ENCODE results near the gene KMO.

Gene KMO

DNA sequence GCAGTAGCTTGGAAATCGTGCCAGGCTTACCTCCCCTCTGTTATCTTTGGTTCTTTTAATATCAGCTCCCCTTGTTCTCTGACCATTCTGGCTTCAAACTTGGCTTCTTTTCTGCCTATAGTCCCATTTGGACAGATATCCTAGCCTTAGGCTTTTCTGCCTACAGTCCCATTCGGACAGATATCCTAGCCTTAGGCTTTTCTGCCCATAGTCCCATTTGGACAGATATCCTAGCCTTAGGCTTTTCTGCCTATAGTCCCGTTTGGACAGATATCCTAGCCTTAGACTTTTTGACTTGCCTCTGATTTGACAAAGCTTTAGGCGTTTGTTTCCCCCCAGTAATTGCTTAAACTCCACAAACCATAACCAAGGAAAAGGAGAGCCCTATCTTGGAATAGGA is 82.4 kb downstream of the KMO start:
- no peak for TF ChIP-seq POLR2AphosphoS5 (IDR thresholded peaks at IDR 0.05; ENCODE audit: low read depth)
- TF ChIP-seq REST (IDR thresholded peaks at IDR 0.05; ENCODE audit: insufficient replicate concordance, low read depth) = no peak
- no peak for TF ChIP-seq SPI1 (IDR thresholded peaks at IDR 0.05; ENCODE audit: borderline replicate concordance, low read depth)
- TF ChIP-seq, protein P1, sequence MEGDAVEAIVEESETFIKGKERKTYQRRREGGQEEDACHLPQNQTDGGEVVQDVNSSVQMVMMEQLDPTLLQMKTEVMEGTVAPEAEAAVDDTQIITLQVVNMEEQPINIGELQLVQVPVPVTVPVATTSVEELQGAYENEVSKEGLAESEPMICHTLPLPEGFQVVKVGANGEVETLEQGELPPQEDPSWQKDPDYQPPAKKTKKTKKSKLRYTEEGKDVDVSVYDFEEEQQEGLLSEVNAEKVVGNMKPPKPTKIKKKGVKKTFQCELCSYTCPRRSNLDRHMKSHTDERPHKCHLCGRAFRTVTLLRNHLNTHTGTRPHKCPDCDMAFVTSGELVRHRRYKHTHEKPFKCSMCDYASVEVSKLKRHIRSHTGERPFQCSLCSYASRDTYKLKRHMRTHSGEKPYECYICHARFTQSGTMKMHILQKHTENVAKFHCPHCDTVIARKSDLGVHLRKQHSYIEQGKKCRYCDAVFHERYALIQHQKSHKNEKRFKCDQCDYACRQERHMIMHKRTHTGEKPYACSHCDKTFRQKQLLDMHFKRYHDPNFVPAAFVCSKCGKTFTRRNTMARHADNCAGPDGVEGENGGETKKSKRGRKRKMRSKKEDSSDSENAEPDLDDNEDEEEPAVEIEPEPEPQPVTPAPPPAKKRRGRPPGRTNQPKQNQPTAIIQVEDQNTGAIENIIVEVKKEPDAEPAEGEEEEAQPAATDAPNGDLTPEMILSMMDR (IDR thresholded peaks at IDR 0.05; ENCODE audit: insufficient read depth, low read length) = no peak
- TF ChIP-seq GABPA (IDR thresholded peaks at IDR 0.05; ENCODE audit: low read depth) = no peak

DNA sequence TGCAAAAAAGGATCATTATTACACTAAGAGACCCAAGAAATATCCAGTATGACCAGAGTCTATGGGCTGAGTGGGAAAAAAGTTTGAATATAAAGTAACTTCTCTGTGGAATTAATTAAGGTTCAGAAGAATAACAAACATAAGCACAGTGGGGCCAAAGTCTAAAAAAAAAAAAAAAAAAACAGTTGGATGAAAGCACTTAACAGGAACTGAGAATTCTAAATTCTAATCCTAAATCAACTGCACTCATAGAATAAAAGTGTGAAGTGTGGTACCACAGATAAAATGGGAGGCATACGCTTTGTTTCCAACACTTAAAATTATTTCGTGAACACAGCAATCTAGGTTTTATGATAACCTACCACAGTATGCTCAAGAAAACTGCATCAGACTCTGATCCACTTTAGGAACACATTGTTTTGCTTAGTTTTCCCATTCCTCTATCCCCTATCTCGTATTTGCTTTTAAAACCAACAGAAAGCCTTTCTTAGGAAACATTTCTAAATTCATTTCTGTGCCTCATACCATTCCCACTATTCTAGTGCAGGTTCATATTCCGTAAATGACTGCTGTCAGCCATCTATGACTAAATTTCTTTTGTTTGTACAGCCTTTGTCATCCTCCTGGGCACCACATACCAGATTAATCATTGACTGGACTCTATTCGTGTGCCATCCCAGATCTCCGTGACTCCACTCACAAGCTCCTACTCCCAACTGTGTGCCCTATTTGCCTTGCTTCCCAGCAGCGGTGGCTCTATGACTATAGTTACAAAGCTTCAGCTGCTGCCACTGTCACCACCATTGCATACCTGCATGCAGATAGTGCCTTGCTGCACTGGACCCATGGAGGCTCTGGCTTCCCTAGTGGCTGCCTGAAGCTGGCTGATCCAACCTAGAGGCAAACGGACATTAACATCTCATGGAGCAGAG is 83.1 kb downstream of the KMO start:
- Histone ChIP-seq H3K27me3 (ENCODE audit: insufficient read depth, poor library complexity, severe bottlenecking) (no peaks in the 10 kb centered on the region), H3K27ac (replicated peaks) (no peak overlapping the region), H3K4me3 (replicated peaks; ENCODE audit: insufficient read depth, low read length) (no peak overlapping the region)
- TF ChIP-seq POLR2AphosphoS5 (IDR thresholded peaks at IDR 0.05; ENCODE audit: low read depth) (no peak), GABPA (IDR thresholded peaks at IDR 0.05; ENCODE audit: low read depth) (no peak), REST (IDR thresholded peaks at IDR 0.05; ENCODE audit: insufficient replicate concordance, low read depth) (no peak), SPI1 (IDR thresholded peaks at IDR 0.05; ENCODE audit: borderline replicate concordance, low read depth) (no peak)
- TF ChIP-seq, protein P1 (IDR thresholded peaks at IDR 0.05; ENCODE audit: insufficient read depth, low read length) = no peak
- DNase-seq (ENCODE audit: low read depth in 1 of 2, low spot score in 1 of 2) = no peak

More for the DNA sequence above, 82.4 kb downstream of the KMO start:
- Histone ChIP-seq H3K27me3 (ENCODE audit: insufficient read depth, poor library complexity, severe bottlenecking) (no peaks in the 10 kb centered on the region), H3K27ac (replicated peaks) (no peak overlapping the region), H3K4me3 (replicated peaks; ENCODE audit: insufficient read depth, low read length) (no peak overlapping the region)
- no peak for DNase-seq (ENCODE audit: low read depth in 1 of 2, low spot score in 1 of 2)

DNA sequence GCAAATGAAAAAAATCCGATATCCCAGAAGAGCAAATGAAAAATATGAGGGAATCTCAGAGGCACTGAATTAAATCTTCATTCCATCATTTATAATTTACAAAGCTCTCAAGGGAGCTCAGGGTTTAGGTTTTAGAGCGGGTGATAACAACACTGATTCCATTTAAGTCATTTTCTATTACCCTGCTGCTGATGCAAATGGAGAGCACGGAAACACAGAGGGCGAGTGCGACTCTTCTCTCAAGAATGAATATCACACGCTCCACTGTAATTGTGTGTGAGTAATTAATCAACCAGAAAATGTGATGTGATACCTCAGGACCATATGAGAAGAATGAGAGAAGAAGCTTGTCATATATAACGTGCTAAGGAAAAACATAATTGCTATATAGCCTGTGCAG is 85.2 kb downstream of the KMO start:
- TF ChIP-seq REST (IDR thresholded peaks at IDR 0.05; ENCODE audit: insufficient replicate concordance, low read depth) (no peak), POLR2AphosphoS5 (IDR thresholded peaks at IDR 0.05; ENCODE audit: low read depth) (no peak), SPI1 (IDR thresholded peaks at IDR 0.05; ENCODE audit: borderline replicate concordance, low read depth) (no peak), GABPA (IDR thresholded peaks at IDR 0.05; ENCODE audit: low read depth) (no peak)
- TF ChIP-seq, protein P1 (IDR thresholded peaks at IDR 0.05; ENCODE audit: insufficient read depth, low read length) = no peak
- no peak for DNase-seq (ENCODE audit: low read depth in 1 of 2, low spot score in 1 of 2)
- H3K27me3 ChIP-seq (ENCODE audit: insufficient read depth, poor library complexity, severe bottlenecking) = no peaks in the 10 kb centered on the region
- no peak overlapping the region for H3K4me3 ChIP-seq (replicated peaks; ENCODE audit: insufficient read depth, low read length)
- no peak overlapping the region for H3K27ac ChIP-seq (replicated peaks)
